Keratinocyte (primary cell): ENCODE data around the gene ADAMTS9. TPM values are rescaled to one million over a fixed set of nuclear protein-coding genes. Genes with fewer than 3 reads are reported as not detected.

Source experiments
- DNase-seq: peaks from one replicate; pipeline ENCODE4 v3.0.0-alpha.2; 2011; ENCODE audit warnings: low read depth, missing footprints, low spot score
- FAIRE-seq: peaks from 2 replicates; lab custom pipeline; 2011; peaks lifted over from hg19 to GRCh38; lab: Jason Lieb, UNC
- H2AFZ ChIP-seq: 2 replicates; pipeline ENCODE4 v1.6.0; 2012; ENCODE audit warnings: low read length, control low read depth, inconsistent platforms; ENCODE audit not compliant: control insufficient read depth
- H3K27ac ChIP-seq: 2 replicates; pipeline ENCODE4 v1.5.1; 2011; ENCODE audit warnings: low read length; ENCODE audit not compliant: control insufficient read depth, insufficient read depth
- H3K27me3 ChIP-seq: 3 replicates; pipeline ENCODE4 v1.6.0; 2011; ENCODE audit warnings: low read length; ENCODE audit not compliant: control insufficient read depth, insufficient read depth; ENCODE audit errors: extremely low read depth
- H3K36me3 ChIP-seq, 2 experiments: 2 replicates in 1 of 2; 3 replicates in 1 of 2; pipeline ENCODE4 v1.5.1; 2011; ENCODE audit warnings: low read length in 2 of 2, mild to moderate bottlenecking in 1 of 2; ENCODE audit not compliant: control insufficient read depth in 2 of 2, insufficient read depth in 2 of 2; ENCODE audit errors: extremely low read depth in 1 of 2
- H3K4me1 ChIP-seq: 3 replicates; pipeline ENCODE4 v1.5.1; 2011; ENCODE audit warnings: low read length; ENCODE audit not compliant: control insufficient read depth, insufficient read depth; ENCODE audit errors: extremely low read depth
- H3K4me2 ChIP-seq: 3 replicates; pipeline ENCODE4 v1.6.0; 2011; ENCODE audit warnings: low read depth, low read length; ENCODE audit not compliant: control insufficient read depth, insufficient read depth; ENCODE audit errors: extremely low read depth
- H3K4me3 ChIP-seq, 3 experiments: fragments of 200-600 bp in 1 of 3; sonication (generic) in 1 of 3; 2 replicates in 2 of 3; 3 replicates in 1 of 3; pipeline ENCODE4 v1.5.1; 2011 to 2016; ENCODE audit warnings: low read length in 3 of 3, mild to moderate bottlenecking in 3 of 3, control low read depth in 2 of 3, inconsistent platforms in 1 of 3, low read depth in 1 of 3, mixed read lengths in 1 of 3, mixed run types in 1 of 3, moderate library complexity in 1 of 3; ENCODE audit not compliant: control insufficient read depth in 2 of 3, insufficient read depth in 2 of 3; ENCODE audit errors: extremely low read depth in 1 of 3
- H3K79me2 ChIP-seq: 2 replicates; pipeline ENCODE4 v1.6.0; 2012; ENCODE audit warnings: low read length; ENCODE audit not compliant: control insufficient read depth, insufficient read depth
- H3K9ac ChIP-seq: 3 replicates; pipeline ENCODE4 v1.6.0; 2011; ENCODE audit warnings: low read length; ENCODE audit not compliant: control insufficient read depth, insufficient read depth; ENCODE audit errors: extremely low read depth
- H3K9me1 ChIP-seq: 3 replicates; pipeline ENCODE4 v1.6.0; 2011; ENCODE audit warnings: low read length; ENCODE audit not compliant: control insufficient read depth, insufficient read depth; ENCODE audit errors: extremely low read depth
- H3K9me3 ChIP-seq: 2 replicates; pipeline ENCODE4 v1.5.1; 2012; ENCODE audit warnings: low read depth, low read length; ENCODE audit not compliant: control insufficient read depth
- H4K20me1 ChIP-seq: 3 replicates; pipeline ENCODE4 v1.6.0; 2011; ENCODE audit warnings: low read length; ENCODE audit not compliant: control insufficient read depth, insufficient read depth; ENCODE audit errors: extremely low read depth
- CTCF ChIP-seq, 3 experiments: IDR thresholded peaks in 1 of 3; conservative IDR thresholded peaks in 1 of 3; optimal IDR thresholded peaks in 1 of 3; 2 replicates in 2 of 3; 3 replicates in 1 of 3; pipeline versions ENCODE3 to v1.5.1; 2011; ENCODE audit warnings: low read length in 3 of 3, mild to moderate bottlenecking in 3 of 3, moderate library complexity in 2 of 3, control low read depth in 1 of 3, inconsistent platforms in 1 of 3; ENCODE audit not compliant: insufficient read depth in 2 of 3; ENCODE audit errors: extremely low read depth in 1 of 3
- EZH2 ChIP-seq: IDR thresholded peaks from one replicate; pipeline ENCODE4 v1.6.1; 2012; ENCODE audit warnings: inconsistent platforms, mild to moderate bottlenecking, low read length, moderate library complexity
- dilution Hi-C: fragments of 300-500 bp; cut with MboI; formaldehyde crosslinking; loops from one replicate; pipeline ENCODE4 v1.7.0; 2020; ENCODE audit warnings: low sequenced_read_pairs; ENCODE audit not compliant: extremely low pct_ligation_motif_present
- polyA plus RNA-seq, 5 experiments: library from polyadenylated mRNA; depleted of rRNA in 3 of 5; stranded (reverse) in 3 of 5; stranded (forward) in 1 of 5; unstranded in 1 of 5; fragments of >200 nt; gene quantifications; 1 replicate in 1 of 5; 2 replicates in 3 of 5; 3 replicates in 1 of 5; pipeline versions ENCODE4 v1.2.1 to v1.2.3, GENCODE V29; 2011 to 2012; ENCODE audit warnings: missing spikeins in 2 of 5, low read depth in 1 of 5, low replicate concordance in 1 of 5

Gene ADAMTS9
- polyA plus RNA-seq, 1 donor (not counting 4 experiments of a cell fraction or from before 2014, with no cell fraction given): 0.43 TPM

- Histone ChIP-seq H3K79me2 (no peaks in the 10 kb centered on the region), H3K4me1 (no peaks in the 10 kb centered on the region), H3K4me3 (no peak overlapping the region), H3K27ac (no peak overlapping the region), H3K9me3 (no peaks in the 10 kb centered on the region), H3K36me3 (no peaks in the 10 kb centered on the region), H3K9ac (no peak overlapping the region), H3K9me1 (no peaks in the 10 kb centered on the region), H3K4me2 (no peak overlapping the region), H2AFZ (no peak overlapping the region), H3K27me3 (no peaks in the 10 kb centered on the region), H4K20me1 (no peaks in the 10 kb centered on the region)
- dilution Hi-C loops: no loop called here
- no peak for TF ChIP-seq EZH2
- no peak for TF ChIP-seq CTCF (optimal IDR thresholded peaks at IDR 0.05 in 1 of 3, IDR thresholded peaks at IDR 0.05 in 1 of 3, conservative IDR thresholded peaks at IDR 0.05 in 1 of 3; ENCODE audit: extremely low read depth in 1 of 3, insufficient read depth in 2 of 3, low read length in 3 of 3)
- DNase-seq (no peak), FAIRE-seq (no peak)
These were observed 38.6 kb downstream of the ADAMTS9 start for GRCh38 chr3:64648927-64649906.

- no peak overlapping the region for H3K4me3 ChIP-seq
- H4K20me1 ChIP-seq: no peaks in the 10 kb centered on the region
- no peaks in the 10 kb centered on the region for H3K9me1 ChIP-seq
- no peaks in the 10 kb centered on the region for H3K36me3 ChIP-seq
- no peaks in the 10 kb centered on the region for H3K9me3 ChIP-seq
- no peak overlapping the region for H3K4me2 ChIP-seq
- no peak for TF ChIP-seq CTCF (optimal IDR thresholded peaks at IDR 0.05 in 1 of 3, IDR thresholded peaks at IDR 0.05 in 1 of 3, conservative IDR thresholded peaks at IDR 0.05 in 1 of 3; ENCODE audit: extremely low read depth in 1 of 3, insufficient read depth in 2 of 3, low read length in 3 of 3)
- TF ChIP-seq EZH2: no peak
- DNase-seq (no peak), FAIRE-seq (no peak)
- no peak overlapping the region for H3K9ac ChIP-seq
- H3K27me3 ChIP-seq: no peaks in the 10 kb centered on the region
- H3K79me2 ChIP-seq: no peaks in the 10 kb centered on the region
- no peak overlapping the region for H2AFZ ChIP-seq
- H3K4me1 ChIP-seq: no peaks in the 10 kb centered on the region
- no peak overlapping the region for H3K27ac ChIP-seq
- dilution Hi-C loops: no loop called here
These were observed 40.0 kb downstream of the ADAMTS9 start for GRCh38 chr3:64647825-64648224.
